PC-9 (cell line): ENCODE measurements around the gene KCNAB2. TPM values are rescaled to one million over a fixed set of nuclear protein-coding genes. Genes with fewer than 3 reads are reported as not detected.
A peak's percentile ranks its signal among the peaks of the same experiment; 100 is the strongest.
"Not testable (repeated sequence)": the region's sequence is repeated elsewhere in the genome, so short reads cannot be mapped to it uniquely, and the experiment has no call there.

Source experiments
- BruUV-seq: library from RNA; stranded (reverse); fragments of 400-500 nt; replicated peaks from 2 replicates; lab custom pipeline; 2021; lab: Mats Ljungman, UMichigan
- CTCF ChIA-PET: fragments of 300-600 bp; sonication (Branson Sonifier 250); formaldehyde crosslinking; loops from one replicate; lab custom pipeline; 2022; ENCODE audit warnings: antibody characterized with exemption; lab: Charles Lee
- POLR2A ChIA-PET: fragments of 300-600 bp; sonication (Branson Sonifier 250); formaldehyde crosslinking; loops from one replicate; lab custom pipeline; 2022; ENCODE audit warnings: antibody characterized with exemption; ENCODE audit not compliant: unreplicated experiment; lab: Charles Lee
- DNase-seq, 2 experiments: peaks; one replicate each; pipeline versions ENCODE4 v3.0.0 to v3.0.0-alpha.2; 2015 to 2022; ENCODE audit warnings: mixed read lengths in 1 of 2
- H2AFZ ChIP-seq: fragments of 200-600 bp; sonication (generic); 2 replicates; pipeline ENCODE4 v1.8.1; 2017; ENCODE audit warnings: antibody characterized with exemption
- H3F3A ChIP-seq: fragments of 200-600 bp; sonication (generic); 2 replicates; pipeline ENCODE4 v1.8.1; 2017; ENCODE audit warnings: antibody characterized with exemption, mild to moderate bottlenecking, low read depth; ENCODE audit not compliant: insufficient read depth
- H3K27ac ChIP-seq: fragments of 200-600 bp; sonication (generic); 2 replicates; pipeline ENCODE4 v1.6.1; 2016; ENCODE audit warnings: mixed run types
- H3K27me3 ChIP-seq: fragments of 200-600 bp; sonication (generic); 2 replicates; pipeline ENCODE4 v1.6.1; 2016; ENCODE audit warnings: low read depth, mixed run types; ENCODE audit not compliant: insufficient read depth
- H3K36me3 ChIP-seq: fragments of 200-600 bp; sonication (generic); 2 replicates; pipeline ENCODE4 v1.6.1; 2016; ENCODE audit warnings: low read depth, mixed run types
- H3K4me1 ChIP-seq: fragments of 200-600 bp; sonication (generic); replicated peaks from 2 replicates; pipeline ENCODE4 v1.6.1; 2016; ENCODE audit warnings: mixed run types; ENCODE audit not compliant: insufficient read depth
- H3K4me2 ChIP-seq: fragments of 200-600 bp; sonication (generic); 2 replicates; pipeline ENCODE4 v1.6.1; 2017; ENCODE audit warnings: mixed run types
- H3K4me3 ChIP-seq: fragments of 200-600 bp; sonication (generic); 2 replicates; pipeline ENCODE4 v1.6.1; 2016; ENCODE audit warnings: mixed run types
- H3K79me2 ChIP-seq: fragments of 200-600 bp; sonication (generic); 2 replicates; pipeline ENCODE4 v1.6.1; 2017; ENCODE audit warnings: low read depth, mixed run types
- H3K9me2 ChIP-seq: fragments of 200-600 bp; sonication (generic); 2 replicates; pipeline ENCODE4 v1.8.1; 2017; ENCODE audit warnings: mild to moderate bottlenecking; ENCODE audit not compliant: insufficient read depth
- H3K9me3 ChIP-seq: fragments of 200-600 bp; sonication (generic); 2 replicates; pipeline ENCODE4 v1.8.1; 2016; ENCODE audit warnings: low read depth; ENCODE audit not compliant: insufficient read depth
- H4K20me1 ChIP-seq: fragments of 200-600 bp; sonication (generic); 2 replicates; pipeline ENCODE4 v1.8.1; 2017; ENCODE audit not compliant: insufficient read depth
- CTCF ChIP-seq: fragments of 200-600 bp; sonication (generic); conservative IDR thresholded peaks from 2 replicates; pipeline ENCODE4 v1.6.1; 2017; ENCODE audit warnings: mixed run types, antibody characterized with exemption, mild to moderate bottlenecking, moderate library complexity
- EZH2 ChIP-seq: fragments of 200-600 bp; sonication (generic); IDR thresholded peaks from 2 replicates; pipeline ENCODE4 v1.8.0; 2017; ENCODE audit warnings: antibody characterized with exemption, low read depth
- intact Hi-C: fragments of 100-400 bp; cut with micrococcal nuclease; formaldehyde crosslinking; loops from one replicate; pipeline ENCODE4 v1.10.0; 2022; ENCODE audit not compliant: unreplicated experiment
- total RNA-seq: library from RNA; stranded (reverse); gene quantifications from 2 replicates; pipeline ENCODE4 v1.2.3, GENCODE V29; 2021

KCNAB2 gene
- total RNA-seq, 1 experiment from 2014 or later = 19.6 TPM

DNA sequence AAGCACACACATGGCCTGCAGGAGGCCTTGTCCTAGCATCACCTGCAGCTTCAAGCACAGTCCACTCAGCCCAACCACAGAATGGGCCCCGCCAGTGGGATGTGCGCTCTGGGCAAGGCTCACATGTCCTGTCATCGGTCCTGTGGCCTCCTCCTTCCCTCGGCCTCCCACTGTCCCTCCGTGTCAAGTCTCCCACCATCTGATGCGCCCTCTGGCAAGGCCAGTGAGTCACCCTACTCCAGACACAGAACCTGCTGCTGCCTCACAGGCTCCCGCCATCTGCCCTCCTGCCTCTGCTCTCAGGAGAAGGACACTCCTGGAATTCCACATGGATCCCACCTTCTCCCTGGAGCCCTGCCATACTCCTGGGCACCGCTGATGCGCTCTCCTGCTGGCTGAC is 14.2 kb downstream of the KCNAB2 start:
- H3F3A ChIP-seq = peaks cover 17% of the 10 kb centered on the region; the same call in 1 of the 2 replicates
- no peaks in the 10 kb centered on the region for H3K9me3 ChIP-seq
- no peak overlapping the region; the same call in 1 of the 2 replicates for H3K4me2 ChIP-seq
- ChIA-PET POLR2A (no interaction called here), CTCF (no interaction called here)
- H3K9me2 ChIP-seq = no peaks in the 10 kb centered on the region
- no peaks in the 10 kb centered on the region for H3K36me3 ChIP-seq
- no peak overlapping the region for H3K27ac ChIP-seq
- TF ChIP-seq CTCF (no peak), EZH2 (no peak)
- no peak overlapping the region for H2AFZ ChIP-seq
- intact Hi-C loops = loop anchor here (2.0 to 10.0 kb wide), 2 partner anchors 39 to 345 kb away; no protein-coding TSS in a partner anchor
- no peaks in the 10 kb centered on the region for H3K79me2 ChIP-seq
- no peaks in the 10 kb centered on the region for H3K27me3 ChIP-seq
- H3K4me1 ChIP-seq = peaks cover 23% of the 10 kb centered on the region
- DNase-seq = peak; percentile 44 to 65
- H3K4me3 ChIP-seq = no peak overlapping the region
- no peaks in the 10 kb centered on the region for H4K20me1 ChIP-seq
- BruUV-seq = no TSS peak

- no peaks in the 10 kb centered on the region for H3K9me2 ChIP-seq
- peaks cover 17% of the 10 kb centered on the region; the same call in 1 of the 2 replicates for H3F3A ChIP-seq
- ChIA-PET CTCF (no interaction called here), POLR2A (no interaction called here)
- DNase-seq = no peak
- H3K4me1 ChIP-seq = peaks cover 23% of the 10 kb centered on the region
- H3K4me2 ChIP-seq = no peak overlapping the region
- H3K36me3 ChIP-seq = no peaks in the 10 kb centered on the region
- H2AFZ ChIP-seq = no peak overlapping the region
- BruUV-seq = no TSS peak
- H3K9me3 ChIP-seq = no peaks in the 10 kb centered on the region
- intact Hi-C loops = no loop called here
- H3K4me3 ChIP-seq = no peak overlapping the region
- no peak overlapping the region for H3K27ac ChIP-seq
- H4K20me1 ChIP-seq = no peaks in the 10 kb centered on the region
- no peaks in the 10 kb centered on the region for H3K79me2 ChIP-seq
- no peaks in the 10 kb centered on the region for H3K27me3 ChIP-seq
- TF ChIP-seq CTCF (no peak), EZH2 (no peak)
Observed at GRCh38 chr1:6062670-6063069, 17.0 kb downstream of the KCNAB2 start.

GRCh38 chr1:6063532-6064053 is 17.9 kb downstream of the KCNAB2 start:
- H3K36me3 ChIP-seq, intact Hi-C loops, H3K4me2 ChIP-seq, POLR2A ChIA-PET, H3K79me2 ChIP-seq, H3K9me2 ChIP-seq, H2AFZ ChIP-seq, DNase-seq, H3K4me3 ChIP-seq, H3K9me3 ChIP-seq, BruUV-seq, H3K27ac ChIP-seq, H4K20me1 ChIP-seq, H3K27me3 ChIP-seq: not testable (repeated sequence)
- CTCF ChIA-PET = interaction anchor here (0.8 kb wide), 1 partner anchor 30 kb away, joined by 6 read pairs; no protein-coding TSS in a partner anchor
- H3F3A ChIP-seq = peaks cover 11% of the 10 kb centered on the region; the same call in 1 of the 2 replicates
- peaks cover 16% of the 10 kb centered on the region for H3K4me1 ChIP-seq
